HEK293 (cell line): ENCODE results near the gene ADAMTS13.

Experiments used
- ZNF175 ChIP-seq: fragments of 450-650 bp; formaldehyde crosslinking; IDR thresholded peaks from 2 replicates; pipeline ENCODE4 v1.5.1; 2016; ENCODE audit warnings: missing biosample characterization, missing genetic modification characterization
- ZNF24 ChIP-seq: fragments of 450-650 bp; formaldehyde crosslinking; IDR thresholded peaks from 2 replicates; pipeline ENCODE4 v1.5.1; 2016; ENCODE audit warnings: missing biosample characterization, missing genetic modification characterization
- ZNF280D ChIP-seq: fragments of 450-650 bp; formaldehyde crosslinking; IDR thresholded peaks from 2 replicates; pipeline ENCODE4 v1.5.1; 2016; ENCODE audit warnings: missing biosample characterization, missing genetic modification characterization
- ZNF311 ChIP-seq: fragments of 450-650 bp; formaldehyde crosslinking; IDR thresholded peaks from 2 replicates; pipeline ENCODE4 v1.5.1; 2017; ENCODE audit warnings: missing biosample characterization, missing genetic modification characterization, borderline replicate concordance
- ZNF707 ChIP-seq: fragments of 450-650 bp; formaldehyde crosslinking; IDR thresholded peaks from 2 replicates; pipeline ENCODE4 v1.5.1; 2016; ENCODE audit warnings: missing biosample characterization, missing genetic modification characterization
- TF ChIP-seq, protein P1 (sequence below): fragments of 450-650 bp; formaldehyde crosslinking; IDR thresholded peaks from 2 replicates; pipeline ENCODE4 v1.5.1; 2016; ENCODE audit warnings: missing biosample characterization, missing genetic modification characterization
- TF ChIP-seq, protein P2 (sequence below): fragments of 450-650 bp; formaldehyde crosslinking; IDR thresholded peaks from 2 replicates; pipeline ENCODE4 v1.5.1; 2016; ENCODE audit warnings: missing biosample characterization, missing genetic modification characterization
- TF ChIP-seq, protein P3 (sequence below): fragments of 450-650 bp; formaldehyde crosslinking; IDR thresholded peaks from 2 replicates; pipeline ENCODE4 v1.5.1; 2016; ENCODE audit warnings: missing biosample characterization, missing genetic modification characterization

- TF ChIP-seq, protein P1, sequence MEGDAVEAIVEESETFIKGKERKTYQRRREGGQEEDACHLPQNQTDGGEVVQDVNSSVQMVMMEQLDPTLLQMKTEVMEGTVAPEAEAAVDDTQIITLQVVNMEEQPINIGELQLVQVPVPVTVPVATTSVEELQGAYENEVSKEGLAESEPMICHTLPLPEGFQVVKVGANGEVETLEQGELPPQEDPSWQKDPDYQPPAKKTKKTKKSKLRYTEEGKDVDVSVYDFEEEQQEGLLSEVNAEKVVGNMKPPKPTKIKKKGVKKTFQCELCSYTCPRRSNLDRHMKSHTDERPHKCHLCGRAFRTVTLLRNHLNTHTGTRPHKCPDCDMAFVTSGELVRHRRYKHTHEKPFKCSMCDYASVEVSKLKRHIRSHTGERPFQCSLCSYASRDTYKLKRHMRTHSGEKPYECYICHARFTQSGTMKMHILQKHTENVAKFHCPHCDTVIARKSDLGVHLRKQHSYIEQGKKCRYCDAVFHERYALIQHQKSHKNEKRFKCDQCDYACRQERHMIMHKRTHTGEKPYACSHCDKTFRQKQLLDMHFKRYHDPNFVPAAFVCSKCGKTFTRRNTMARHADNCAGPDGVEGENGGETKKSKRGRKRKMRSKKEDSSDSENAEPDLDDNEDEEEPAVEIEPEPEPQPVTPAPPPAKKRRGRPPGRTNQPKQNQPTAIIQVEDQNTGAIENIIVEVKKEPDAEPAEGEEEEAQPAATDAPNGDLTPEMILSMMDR (tag by site-specific recombination): no peak
- TF ChIP-seq ZNF707 (tag by site-specific recombination) (no peak), ZNF24 (no peak), ZNF280D (tag by site-specific recombination) (no peak), ZNF311 (tag by site-specific recombination) (no peak), ZNF175 (tag by site-specific recombination) (no peak)
- TF ChIP-seq, protein P2, sequence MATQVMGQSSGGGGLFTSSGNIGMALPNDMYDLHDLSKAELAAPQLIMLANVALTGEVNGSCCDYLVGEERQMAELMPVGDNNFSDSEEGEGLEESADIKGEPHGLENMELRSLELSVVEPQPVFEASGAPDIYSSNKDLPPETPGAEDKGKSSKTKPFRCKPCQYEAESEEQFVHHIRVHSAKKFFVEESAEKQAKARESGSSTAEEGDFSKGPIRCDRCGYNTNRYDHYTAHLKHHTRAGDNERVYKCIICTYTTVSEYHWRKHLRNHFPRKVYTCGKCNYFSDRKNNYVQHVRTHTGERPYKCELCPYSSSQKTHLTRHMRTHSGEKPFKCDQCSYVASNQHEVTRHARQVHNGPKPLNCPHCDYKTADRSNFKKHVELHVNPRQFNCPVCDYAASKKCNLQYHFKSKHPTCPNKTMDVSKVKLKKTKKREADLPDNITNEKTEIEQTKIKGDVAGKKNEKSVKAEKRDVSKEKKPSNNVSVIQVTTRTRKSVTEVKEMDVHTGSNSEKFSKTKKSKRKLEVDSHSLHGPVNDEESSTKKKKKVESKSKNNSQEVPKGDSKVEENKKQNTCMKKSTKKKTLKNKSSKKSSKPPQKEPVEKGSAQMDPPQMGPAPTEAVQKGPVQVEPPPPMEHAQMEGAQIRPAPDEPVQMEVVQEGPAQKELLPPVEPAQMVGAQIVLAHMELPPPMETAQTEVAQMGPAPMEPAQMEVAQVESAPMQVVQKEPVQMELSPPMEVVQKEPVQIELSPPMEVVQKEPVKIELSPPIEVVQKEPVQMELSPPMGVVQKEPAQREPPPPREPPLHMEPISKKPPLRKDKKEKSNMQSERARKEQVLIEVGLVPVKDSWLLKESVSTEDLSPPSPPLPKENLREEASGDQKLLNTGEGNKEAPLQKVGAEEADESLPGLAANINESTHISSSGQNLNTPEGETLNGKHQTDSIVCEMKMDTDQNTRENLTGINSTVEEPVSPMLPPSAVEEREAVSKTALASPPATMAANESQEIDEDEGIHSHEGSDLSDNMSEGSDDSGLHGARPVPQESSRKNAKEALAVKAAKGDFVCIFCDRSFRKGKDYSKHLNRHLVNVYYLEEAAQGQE: no peak
- TF ChIP-seq, protein P3, sequence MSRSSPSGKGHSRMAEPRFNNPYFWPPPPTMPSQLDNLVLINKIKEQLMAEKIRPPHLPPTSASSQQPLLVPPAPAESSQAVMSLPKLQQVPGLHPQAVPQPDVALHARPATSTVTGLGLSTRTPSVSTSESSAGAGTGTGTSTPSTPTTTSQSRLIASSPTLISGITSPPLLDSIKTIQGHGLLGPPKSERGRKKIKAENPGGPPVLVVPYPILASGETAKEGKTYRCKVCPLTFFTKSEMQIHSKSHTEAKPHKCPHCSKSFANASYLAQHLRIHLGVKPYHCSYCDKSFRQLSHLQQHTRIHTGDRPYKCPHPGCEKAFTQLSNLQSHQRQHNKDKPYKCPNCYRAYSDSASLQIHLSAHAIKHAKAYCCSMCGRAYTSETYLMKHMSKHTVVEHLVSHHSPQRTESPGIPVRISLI (tag by site-specific recombination): no peak
These were observed 56.1 kb downstream of the ADAMTS13 start for GRCh38 chr9:133477992-133478850.
